ELF-1 (cell line): Measurements from ENCODE around the gene PDSS2.

Experiments
- DNase-seq: peaks from one replicate; pipeline ENCODE4 v3.0.0-alpha.2; 2016; ENCODE audit warnings: low read depth, low spot score

Gene PDSS2

DNA sequence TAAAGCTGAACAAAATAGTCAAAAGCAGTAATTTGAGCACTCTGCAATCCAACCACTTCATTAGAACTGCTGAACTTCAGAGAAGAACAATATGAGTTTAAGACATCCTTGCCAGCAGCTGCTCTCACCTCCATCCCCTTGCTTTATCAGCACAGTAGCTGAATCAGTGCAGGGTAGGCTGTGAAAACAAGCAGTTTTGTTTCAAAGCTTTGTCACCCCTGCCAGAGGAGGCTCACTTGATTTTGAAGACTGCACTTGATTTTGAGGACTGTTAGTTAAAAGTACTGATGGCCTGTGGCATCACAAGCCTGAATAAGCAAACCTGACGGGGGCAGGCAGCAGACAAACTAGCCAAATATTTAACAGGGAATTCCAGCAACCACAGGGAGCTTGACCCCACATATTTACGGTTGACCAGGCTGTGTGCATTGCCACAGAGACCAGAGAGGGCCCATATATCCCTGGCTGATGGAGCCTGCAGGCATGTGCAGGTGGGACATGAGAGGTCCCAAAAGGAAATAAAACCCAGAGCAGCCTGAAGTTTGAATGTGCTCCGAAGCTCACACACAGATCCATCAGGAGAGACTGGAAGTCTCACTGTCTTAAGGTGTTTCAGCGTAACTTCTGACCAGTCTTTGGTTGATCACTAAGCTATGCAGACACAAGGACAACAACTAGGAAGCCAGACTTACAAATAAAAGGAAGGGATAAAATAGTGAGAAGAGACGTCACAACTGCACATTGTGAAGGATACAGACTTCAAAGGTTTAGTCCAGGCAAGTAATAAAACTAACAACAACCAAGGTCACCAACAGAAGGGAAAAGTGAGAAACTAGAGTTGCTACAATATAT is 97.4 kb downstream of the PDSS2 start:
- DNase-seq, result peak; percentile 21

DNA sequence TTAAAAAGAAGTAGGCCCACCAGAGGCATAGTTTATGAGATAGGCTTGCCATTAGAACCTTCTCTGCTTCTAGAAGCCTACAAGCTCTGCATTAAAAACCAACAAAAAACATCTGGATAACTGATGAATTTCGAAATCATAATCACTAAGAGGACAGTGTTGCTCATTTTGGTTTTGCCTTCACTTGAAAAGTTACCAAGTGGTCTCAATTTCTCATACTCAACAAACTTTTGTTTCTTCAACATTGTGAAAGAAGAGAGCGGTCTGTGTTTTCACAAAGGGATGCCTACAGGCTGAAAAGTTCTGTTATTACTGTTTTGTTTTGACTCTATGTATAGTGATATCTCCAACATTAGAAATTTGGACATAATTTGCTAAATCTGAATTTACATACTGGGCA is 98.9 kb downstream of the PDSS2 start:
- DNase-seq, result no peak

DNA sequence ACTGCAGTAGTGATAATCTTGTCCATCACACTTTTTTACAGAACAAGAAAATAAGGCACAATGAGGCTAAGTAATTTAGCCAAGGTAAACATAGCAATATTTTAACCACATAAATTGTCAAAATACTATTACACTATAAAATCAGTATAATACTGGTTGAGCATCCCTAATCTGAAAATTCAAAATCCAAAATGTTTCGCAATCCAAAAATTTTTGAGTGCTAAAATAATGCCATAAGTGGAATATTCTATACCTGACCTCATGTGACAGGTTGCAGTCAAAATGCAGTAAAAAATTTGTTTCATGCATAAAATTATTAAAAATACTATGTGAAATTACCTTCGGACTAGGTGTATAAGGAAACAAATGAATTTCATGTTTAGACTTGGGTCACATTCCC is 101.5 kb downstream of the PDSS2 start:
- no peak for DNase-seq

DNA sequence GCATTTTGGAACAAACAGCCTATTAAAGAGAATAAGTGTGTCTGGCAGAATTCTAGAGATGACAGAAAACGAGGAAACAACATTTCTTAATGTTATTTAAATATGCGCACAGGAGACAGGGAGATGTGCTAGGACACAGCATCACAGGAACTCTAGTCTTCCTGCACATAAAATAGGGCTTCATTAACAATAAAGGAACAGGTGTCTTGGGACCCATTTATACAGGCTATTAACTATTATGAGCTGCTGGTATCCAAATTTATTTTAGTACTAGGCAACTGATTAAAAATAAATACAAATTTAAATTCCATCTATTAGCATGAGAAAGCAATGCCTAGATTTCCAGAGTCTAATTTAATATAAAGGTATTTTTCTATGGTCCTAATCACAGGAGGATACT is 102.3 kb downstream of the PDSS2 start:
- DNase-seq, result no peak

DNA sequence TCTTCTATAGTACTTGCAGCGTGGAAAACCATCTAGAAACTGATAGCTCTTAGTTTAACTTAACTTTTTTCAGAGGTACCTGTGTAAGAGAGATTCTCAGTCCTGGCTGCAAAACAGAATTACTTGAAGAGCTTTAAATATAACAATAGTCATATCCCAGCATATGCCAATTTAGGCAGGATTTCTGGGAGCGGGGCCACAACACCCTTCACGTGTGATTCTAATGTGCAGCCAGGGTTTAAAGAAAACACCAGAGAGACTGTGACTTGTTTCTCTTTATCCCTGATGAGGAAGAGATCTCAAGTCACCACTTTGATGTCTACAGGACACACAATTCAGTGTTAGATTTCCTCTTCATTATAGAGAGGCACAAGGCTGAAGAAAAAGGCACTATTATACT is 103.7 kb downstream of the PDSS2 start:
- DNase-seq, result no peak

DNA sequence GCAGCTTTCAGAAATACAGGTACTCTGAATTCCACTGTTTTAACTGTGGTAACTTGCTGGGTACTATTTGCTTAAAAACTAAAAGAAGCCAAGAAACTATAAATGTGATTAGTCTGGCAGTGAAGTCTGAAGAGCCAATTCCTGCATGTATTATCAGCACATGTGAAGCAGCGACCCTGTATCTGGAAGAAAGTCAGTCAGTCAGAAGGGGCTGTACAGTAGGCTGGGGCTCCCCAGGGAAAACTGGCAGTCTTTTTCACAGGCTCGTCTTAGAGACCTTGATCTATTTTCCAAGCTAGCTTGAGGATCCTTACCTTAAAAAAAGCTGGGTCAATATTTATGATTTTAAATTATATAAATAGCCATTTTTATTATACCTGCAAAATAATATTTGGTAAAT is 104.9 kb downstream of the PDSS2 start:
- DNase-seq, result no peak

DNA sequence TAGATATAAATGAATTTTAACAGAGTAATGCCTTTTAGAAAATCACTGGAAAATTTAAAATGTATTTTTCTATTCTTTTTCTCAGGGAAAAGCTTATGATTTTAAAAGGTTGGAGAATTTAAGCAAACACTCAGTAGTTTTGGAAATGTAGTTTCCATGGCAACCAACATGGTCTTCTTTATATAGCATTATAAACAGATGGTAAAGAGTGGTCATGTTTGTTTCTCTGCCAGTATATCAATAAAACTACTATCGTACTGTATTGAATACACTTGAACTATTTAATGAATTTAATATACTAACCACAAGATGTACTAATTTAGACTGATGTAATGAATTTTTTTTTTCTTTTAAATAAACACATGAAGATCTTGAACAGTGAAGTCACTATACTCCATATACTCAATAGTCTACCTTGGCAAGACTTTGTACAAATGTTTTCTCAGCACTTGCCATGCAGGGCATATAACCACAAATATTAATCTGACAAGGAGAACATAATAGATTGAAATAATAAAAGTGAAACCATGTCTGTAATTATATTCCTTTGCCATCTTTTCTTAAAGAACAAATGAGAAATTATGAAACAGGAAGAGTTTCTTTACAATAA is 105.5 kb downstream of the PDSS2 start:
- DNase-seq, result no peak

DNA sequence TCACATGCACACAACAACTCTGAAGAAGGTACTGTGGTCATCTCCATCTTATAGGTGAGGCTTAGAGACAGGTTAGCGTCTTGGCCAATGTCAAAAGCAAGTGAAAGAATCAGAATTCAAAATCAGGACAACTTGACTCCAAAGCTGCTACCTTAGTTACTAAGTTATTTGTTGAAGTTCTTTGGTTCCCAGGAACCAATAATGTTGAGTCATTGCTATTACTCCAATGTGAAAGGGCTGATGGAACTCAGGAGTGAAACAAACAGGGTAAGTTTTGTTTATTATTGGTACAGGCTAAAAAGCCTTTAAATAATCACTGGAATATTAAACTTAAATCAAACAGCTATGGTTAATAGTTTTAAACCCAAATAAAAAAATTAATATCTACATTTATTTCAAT is 111.1 kb downstream of the PDSS2 start:
- no peak for DNase-seq

DNA sequence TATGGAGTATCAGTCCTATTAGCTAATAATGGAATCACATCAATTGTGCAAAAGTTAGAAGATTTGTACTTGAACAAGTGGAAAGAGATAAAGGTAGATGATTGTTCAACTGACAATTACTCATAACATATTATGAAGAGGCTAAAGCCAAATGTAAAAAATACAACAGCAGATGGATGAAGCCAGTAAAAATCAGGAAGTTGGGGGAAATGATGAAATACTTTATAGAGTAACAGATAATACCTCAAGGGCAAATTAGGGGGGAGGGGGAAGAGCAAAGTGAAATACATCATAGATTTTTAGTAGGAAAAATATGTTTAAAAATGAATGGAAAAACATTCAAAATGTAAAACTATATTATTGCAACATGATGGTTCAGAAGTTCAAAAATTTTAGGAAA is 114.0 kb downstream of the PDSS2 start:
- no peak for DNase-seq

DNA sequence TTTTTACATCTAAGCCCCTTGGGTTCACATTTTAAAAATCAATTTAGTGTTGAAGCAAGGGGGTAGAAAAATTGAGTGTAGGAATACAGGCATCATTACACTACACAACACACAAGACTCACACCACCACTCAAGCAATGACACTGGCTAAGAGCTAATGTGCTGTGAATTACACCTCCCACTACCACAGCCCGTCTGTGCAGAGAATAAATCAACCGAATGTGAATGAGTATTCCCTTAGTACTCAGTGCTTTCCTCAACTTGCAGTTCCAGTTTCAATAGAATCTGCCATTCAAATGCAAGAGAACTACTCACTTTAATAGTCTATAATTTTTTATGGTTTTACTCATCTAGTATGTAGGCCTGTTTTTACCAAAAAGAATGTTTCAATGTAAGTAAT is 114.4 kb downstream of the PDSS2 start:
- no peak for DNase-seq

DNA sequence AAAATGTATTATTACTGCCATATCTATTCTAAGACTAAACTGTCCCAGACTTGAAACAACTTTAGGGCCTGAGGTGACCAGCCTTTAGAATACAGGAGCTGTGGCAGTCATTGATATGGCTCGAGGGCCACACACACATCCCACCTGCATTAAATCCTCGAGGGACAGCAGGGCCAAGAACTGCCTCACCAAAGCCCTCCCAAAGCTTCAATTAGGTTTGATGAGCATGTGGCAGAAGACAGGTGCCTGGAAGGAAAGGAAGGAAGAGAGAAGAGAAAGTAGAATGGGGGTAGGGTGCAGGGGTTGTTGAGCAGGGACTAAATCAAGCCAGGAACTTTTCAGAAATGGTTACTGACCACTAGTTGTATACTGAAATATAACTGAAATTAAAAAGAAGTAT is 115.0 kb downstream of the PDSS2 start:
- peak; percentile 9 for DNase-seq

DNA sequence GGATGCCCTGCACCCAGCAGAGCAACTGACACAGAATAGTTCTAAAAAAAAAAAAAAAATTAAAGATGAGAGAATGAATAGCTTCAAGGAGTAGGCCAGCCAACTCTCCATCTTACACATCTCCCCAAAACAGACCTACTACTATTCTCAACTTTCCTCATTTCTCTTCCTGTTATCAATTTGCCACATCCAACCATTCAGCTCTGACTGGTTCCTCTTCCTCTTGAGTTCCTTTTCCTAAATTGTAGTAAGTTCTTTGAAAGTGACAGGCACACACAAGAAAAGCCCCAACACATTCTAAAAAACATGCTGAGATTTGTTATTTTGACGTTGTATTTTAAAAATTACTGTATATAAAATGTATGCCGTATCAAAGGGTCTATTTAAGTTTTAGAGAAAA is 117.2 kb downstream of the PDSS2 start:
- no peak for DNase-seq

DNA sequence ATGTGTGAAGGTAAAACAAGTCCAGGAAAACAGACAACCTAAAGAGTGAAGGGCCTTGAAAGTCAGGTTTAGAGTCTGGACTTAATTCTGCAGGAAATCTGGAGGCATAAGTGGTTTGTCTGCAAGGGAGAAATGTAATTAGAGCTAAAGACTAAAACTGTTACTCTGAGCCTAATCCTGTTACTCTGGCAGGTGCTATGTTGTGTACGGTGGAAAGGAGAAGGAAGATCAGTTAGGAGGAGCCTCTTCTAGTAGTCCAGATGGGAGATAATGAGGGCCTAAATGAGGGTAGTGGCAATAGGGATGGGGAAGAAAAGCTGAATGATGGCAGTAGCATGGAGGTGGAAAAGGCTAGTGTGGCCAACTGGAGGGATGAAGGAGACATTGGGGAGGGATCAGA is 118.5 kb downstream of the PDSS2 start:
- no peak for DNase-seq

DNA sequence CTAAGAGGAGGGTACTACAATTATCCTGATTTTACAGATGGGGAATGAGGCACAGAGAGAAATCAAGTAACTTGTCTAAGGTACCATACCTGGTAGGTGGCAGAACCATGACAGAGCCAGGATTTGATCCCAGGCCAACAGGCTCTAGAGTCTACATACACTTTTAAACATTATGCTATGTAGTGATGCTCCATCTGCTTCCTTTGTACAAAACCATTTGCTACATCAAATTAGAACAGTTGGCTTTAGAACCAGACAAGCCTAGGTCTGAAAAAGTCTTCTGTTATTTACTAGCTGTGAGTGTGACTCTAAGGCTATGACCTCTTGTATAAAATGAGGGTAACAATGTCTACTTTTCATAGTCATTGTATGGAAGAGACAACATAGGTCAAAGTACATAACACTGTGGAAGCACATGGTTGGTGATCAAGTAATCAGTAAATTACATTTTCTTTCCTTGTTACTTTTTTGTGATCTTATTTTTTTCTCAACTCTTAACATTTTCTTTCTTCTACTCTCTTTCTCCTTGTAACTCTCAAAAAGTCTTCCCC is 122.1 kb downstream of the PDSS2 start:
- no peak for DNase-seq

DNA sequence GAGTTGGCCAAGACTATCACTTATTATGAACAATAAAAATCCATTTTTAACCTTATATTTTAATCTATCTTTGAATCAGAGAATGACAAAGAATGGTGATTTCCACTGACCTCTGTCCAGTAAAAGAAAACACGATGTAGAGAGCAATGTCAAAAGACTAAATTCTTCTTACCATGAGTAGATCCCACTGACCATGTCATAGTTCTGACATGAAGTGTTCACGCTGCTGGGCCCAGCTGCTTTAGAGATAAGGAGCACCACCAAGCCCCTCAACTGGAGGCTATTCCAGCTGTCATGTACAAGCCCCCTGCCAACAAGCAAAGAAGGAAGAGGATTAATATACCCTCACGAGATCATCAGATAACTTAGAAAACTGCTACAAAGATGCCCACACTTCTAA is 125.3 kb downstream of the PDSS2 start:
- no peak for DNase-seq

DNA sequence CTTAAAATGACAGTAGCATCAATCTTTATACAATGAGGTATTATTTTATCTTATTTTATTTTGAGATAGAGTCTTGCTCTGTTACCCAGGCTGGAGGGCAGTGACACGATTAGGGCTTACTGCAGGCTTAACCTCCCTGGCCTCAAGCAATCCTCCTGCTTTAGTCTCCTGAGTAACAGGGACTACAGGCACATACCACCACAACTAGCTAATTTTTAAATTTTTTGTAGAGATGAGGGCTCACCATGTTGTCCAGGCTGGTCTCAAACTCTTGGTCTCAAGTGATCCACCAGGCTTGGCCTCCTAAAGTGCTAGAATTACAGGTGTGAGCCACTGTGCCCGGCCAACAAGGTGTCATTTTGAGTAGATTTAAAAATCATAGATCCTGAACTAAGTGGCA is 125.9 kb downstream of the PDSS2 start:
- DNase-seq, result no peak

DNA sequence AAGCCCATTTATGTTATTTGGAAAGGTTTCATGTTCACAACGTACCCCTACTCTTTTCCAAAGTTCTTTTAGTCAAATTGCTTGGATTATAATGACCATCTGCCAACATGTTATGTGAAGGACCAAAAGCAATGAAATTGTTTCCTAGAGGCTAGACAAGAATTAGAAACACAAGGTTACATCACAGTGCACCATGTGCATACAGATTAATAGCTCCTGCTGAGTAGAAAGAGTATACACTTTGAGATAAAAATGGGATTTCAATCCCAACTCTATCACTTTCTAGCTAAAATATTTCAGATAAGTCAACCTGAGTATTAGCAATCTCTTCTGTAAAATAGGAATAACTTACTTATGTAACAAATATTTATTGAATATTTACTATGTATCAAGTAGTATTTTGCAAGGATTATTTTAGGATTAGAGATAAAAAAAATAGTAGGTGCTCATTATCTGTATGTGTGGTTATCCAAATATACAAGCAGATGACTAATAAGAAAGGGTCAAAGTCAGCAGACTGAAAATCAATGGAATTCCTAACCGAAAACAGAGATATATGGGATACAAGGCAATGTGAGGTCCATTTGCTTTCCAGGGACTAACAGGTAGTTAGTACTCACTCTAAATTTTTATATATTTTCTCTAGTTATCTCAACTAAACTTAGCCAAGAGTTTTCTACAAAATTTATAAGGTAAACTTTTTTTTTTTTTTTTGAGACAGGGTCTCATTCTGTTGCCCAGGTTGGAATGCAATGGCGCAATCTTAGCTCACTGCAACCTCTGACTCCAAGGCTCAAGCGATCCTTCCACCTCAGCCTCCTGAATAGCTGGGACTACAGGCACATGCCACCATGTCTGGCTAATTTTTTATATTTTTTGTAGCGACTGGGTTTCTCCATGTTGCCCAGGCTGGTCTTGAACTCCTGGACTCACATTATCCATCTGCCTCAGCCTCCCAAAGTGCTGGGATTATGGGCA is 127.7 kb downstream of the PDSS2 start:
- DNase-seq, result no peak

DNA sequence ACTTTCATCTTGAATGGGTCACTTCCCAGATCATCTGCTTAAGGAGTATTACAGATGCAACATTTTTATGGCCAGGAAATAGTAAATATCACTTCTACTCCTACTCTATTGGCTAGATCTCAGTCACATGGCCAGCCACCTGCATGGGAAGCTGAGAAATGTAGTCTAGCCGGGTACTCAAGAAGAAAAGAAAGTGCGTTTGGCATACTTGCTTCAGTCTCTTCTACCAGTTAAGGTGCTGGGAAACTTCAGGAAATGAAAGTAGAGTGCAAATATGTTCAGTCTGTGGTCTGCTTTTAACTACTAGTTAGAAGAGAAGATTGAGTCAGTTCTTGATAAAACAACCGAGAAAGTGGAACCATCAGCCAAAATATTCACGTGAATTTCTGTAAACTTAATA is 129.2 kb downstream of the PDSS2 start:
- no peak for DNase-seq

DNA sequence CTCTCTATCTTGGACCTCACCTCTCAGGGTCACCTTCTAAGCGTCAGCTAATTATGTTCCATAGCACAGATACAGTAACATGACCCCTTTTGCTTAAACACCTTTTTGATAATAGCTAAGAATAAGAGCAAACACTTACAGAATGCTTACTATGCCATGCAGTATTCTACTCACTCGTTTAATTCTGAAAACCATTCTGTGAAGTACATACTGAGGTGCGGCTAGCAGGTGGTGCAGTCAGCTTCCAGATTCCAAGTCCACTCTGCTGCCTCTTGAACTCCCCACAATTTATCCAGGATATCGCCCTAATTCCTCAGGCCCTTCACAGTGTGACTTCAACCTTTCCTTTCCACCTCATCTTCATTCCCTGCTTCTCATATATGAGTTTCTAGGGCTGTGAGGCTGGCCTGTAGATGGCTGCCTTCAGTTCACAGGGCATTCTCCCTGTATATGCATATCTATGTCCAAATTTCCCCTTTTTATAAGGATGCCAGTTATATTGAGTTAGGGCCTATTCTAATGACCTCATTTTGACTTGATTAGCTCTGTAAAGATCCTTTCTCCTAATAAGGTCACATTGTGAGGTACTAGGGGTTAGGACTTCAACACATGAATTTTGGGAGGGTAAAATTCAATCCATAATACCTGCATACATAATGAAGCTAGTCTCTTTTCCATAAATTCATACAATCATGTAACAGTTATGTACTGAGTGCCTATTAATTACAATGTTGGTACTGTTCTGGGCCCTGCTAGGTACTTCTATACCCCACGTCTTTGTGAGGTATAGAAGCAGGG is 130.1 kb downstream of the PDSS2 start:
- DNase-seq, result no peak

DNA sequence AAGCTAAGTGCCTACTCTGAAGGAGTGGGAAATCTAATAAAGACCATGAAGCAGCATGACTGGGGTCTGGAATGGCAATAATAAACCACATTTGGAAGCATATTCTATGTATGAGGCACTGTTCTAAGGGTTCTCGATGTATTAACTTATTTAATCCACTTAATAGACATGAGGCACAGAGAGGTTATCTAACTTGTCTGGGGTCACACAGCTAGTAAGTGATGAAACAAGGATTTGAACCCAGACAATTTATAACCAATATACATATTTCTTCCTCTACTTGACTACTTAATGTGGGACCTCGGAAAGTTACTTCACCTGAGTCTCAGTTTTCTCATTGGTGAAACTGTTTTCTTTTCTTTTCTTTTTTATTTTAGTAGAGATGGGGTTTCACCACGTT is 131.3 kb downstream of the PDSS2 start:
- no peak for DNase-seq

DNA sequence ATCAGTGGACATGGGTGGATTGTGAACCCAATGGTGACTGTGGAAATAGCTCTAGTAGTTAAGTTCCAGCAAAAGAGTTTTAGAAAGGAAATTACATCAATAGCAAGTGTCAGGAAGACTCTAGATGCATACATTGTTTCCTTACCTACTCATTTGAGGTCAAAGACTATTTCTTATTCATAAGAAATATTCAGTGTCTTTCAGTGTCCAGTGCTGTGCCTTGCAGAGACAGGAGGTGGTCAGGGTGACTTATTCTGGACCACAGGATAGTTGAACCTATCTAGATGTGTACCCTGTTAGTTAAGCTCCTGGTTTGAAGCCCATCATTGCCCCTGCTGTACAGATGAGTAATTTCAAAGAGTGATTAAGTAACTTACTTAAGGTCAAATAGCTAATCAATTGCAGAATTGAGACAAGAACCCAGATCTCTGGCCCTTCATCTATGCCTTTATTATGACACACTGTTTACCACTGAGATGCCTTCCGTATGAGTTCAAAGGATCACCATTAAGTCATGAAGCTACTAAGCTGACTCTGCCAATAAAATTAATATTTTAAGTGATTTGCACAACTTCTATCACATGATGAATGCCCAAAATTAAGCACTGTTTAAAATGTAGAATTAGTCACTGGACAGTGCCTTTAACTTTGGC is 136.1 kb downstream of the PDSS2 start:
- no peak for DNase-seq
